Right lobe of liver (tissue), 6 donors: Measurements from ENCODE around the gene POC1B. TPM values are rescaled to one million over a fixed set of nuclear protein-coding genes. Genes with fewer than 3 reads are reported as not detected.
"Not testable (repeated sequence)": the region's sequence is repeated elsewhere in the genome, so short reads cannot be mapped to it uniquely, and the experiment has no call there.

Experiments used
- ATAC-seq, 4 donors: fragments of 200-7000 bp; cut with Tn5 transposase; one replicate each; pipeline ENCODE4 v1.9.1; 2020; ENCODE audit warnings: mild to moderate bottlenecking in 4 of 4, moderate library complexity in 4 of 4
- DNase-seq, 3 donors: peaks; one replicate each; pipeline ENCODE4 v3.0.0-alpha.2; 2020
- H3K27ac ChIP-seq, 3 donors: fragments of 200-600 bp; one replicate each; pipeline ENCODE4 v1.8.0; 2022
- H3K27me3 ChIP-seq, 2 donors: fragments of 200-600 bp; one replicate each; pipeline ENCODE4 v1.8.0; 2022
- H3K36me3 ChIP-seq, 4 donors: fragments of 200-600 bp; sonication (generic) in 1 of 4; one replicate each; pipeline versions ENCODE4 v1.5.1 to v1.8.0; 2017 to 2022; ENCODE audit warnings: control low read depth in 1 of 4
- H3K4me1 ChIP-seq, 4 donors: fragments of 200-600 bp; sonication (generic) in 1 of 4; one replicate each; pipeline versions ENCODE4 v1.5.1 to v1.8.0; 2017 to 2022; ENCODE audit warnings: control low read depth in 1 of 4
- H3K4me3 ChIP-seq, 3 donors: fragments of 200-600 bp; one replicate each; pipeline ENCODE4 v1.8.0; 2022
- H3K9me3 ChIP-seq, 4 donors: fragments of 200-600 bp; sonication (generic) in 1 of 4; one replicate each; pipeline versions ENCODE4 v1.5.1 to v1.8.0; 2017 to 2022; ENCODE audit warnings: control low read depth in 1 of 4
- CTCF ChIP-seq, 4 donors: fragments of 200-600 bp in 3 of 4; fragments of 450-650 bp in 1 of 4; IDR thresholded peaks; one replicate each; pipeline versions ENCODE4 v1.5.1 to v1.8.0; 2016 to 2022; ENCODE audit warnings: antibody characterized with exemption in 4 of 4, mild to moderate bottlenecking in 2 of 4
- POLR2A ChIP-seq: fragments of 450-650 bp; IDR thresholded peaks from one replicate; pipeline ENCODE4 v1.6.1; 2017; ENCODE audit warnings: antibody characterized with exemption, mild to moderate bottlenecking
- WGBS: methylation state at CpG from one replicate; pipeline ENCODE4 v1.1.6; 2018; ENCODE audit warnings: low coverage, low lambda C conversion rate; ENCODE audit not compliant: insufficient coverage; ENCODE audit errors: missing lambda C conversion rate; 5-methylcytosine and 5-hydroxymethylcytosine counted together
- intact Hi-C, 2 donors: fragments of 100-400 bp; cut with DNase I; formaldehyde crosslinking; loops; one replicate each; pipeline versions ENCODE4 v1.11.2 to v1.14.1; 2022
- total RNA-seq, 6 experiments: library from RNA; depleted of rRNA in 2 of 6; stranded (reverse); fragments of >200 nt in 2 of 6; fragmentation: NEBNext Ultra II Directional in 3 of 6; extraction: Animal tissue kit (Norgen Biotek cat#: 25700) in 3 of 6; gene quantifications; one replicate each; pipeline versions ENCODE4 v1.1.0 to v1.2.4, GENCODE V29; 2016 to 2023
- donor health status: DM: no; HTN: yes; CAD: no.
- donor health status: DM: no; HTN: no; CAD: no.
- donor health status: DM: no; HTN: no; CAD: no.
- donor health status: DM: no; HTN: yes; CAD: no.
- donor health status: DM: no; HTN: yes; CAD: no.

POC1B gene
- total RNA-seq, 6 experiments from 2014 or later, result 5.3 to 14.5 (median 6.9) TPM

- ATAC-seq, H3K27me3 ChIP-seq, H3K9me3 ChIP-seq, H3K4me3 ChIP-seq, H3K36me3 ChIP-seq, intact Hi-C loops, H3K27ac ChIP-seq, H3K4me1 ChIP-seq, DNase-seq: not testable (repeated sequence)
- peak in 3 of 4 donors; percentile 14 to 27 (median 16) for TF ChIP-seq CTCF (IDR thresholded peaks at IDR 0.05)
- 29% methylated on average over 4 of the region's 4 CpGs for WGBS
Measured at GRCh38 chr12:89459279-89459678, 66.6 kb downstream of the POC1B start.

GRCh38 chr12:89456565-89456964 lies 69.3 kb downstream of the POC1B start:
- Histone ChIP-seq H3K4me1 (peaks cover 0 to 16% (median 4%) of the 10 kb centered on the region in 4 donors), H3K36me3 (no peaks in the 10 kb centered on the region), H3K9me3 (no peaks in the 10 kb centered on the region), H3K27me3 (no peaks in the 10 kb centered on the region), H3K4me3 (no peak overlapping the region), H3K27ac (no peak overlapping the region)
- intact Hi-C loops, result no loop called here
- WGBS, result 73% methylated on average over 1 of the region's 1 CpG
- ATAC-seq (no peak), DNase-seq (no peak)
- TF ChIP-seq CTCF (IDR thresholded peaks at IDR 0.05) (no peak), POLR2A (no peak)

- peak; percentile 16 to 66 (median 28) for ATAC-seq
- peaks cover 0 to 16% (median 3%) of the 10 kb centered on the region in 4 donors for H3K4me1 ChIP-seq
- no peak for TF ChIP-seq CTCF (IDR thresholded peaks at IDR 0.05)
- TF ChIP-seq POLR2A, result no peak
Measured at GRCh38 chr12:89454080-89454848, 71.6 kb downstream of the POC1B start.

GRCh38 chr12:89453121-89453978 lies 72.5 kb downstream of the POC1B start:
- DNase-seq (no peak), ATAC-seq (peak; percentile 71 to 91 (median 78))
- TF ChIP-seq CTCF (IDR thresholded peaks at IDR 0.05) (no peak), POLR2A (peak; percentile 28)
- H3K4me1 ChIP-seq, result peaks cover 0 to 16% (median 3%) of the 10 kb centered on the region in 4 donors
- 43% methylated on average over 6 of the region's 6 CpGs for WGBS
- no peaks in the 10 kb centered on the region for H3K36me3 ChIP-seq
- no peak overlapping the region for H3K4me3 ChIP-seq
- intact Hi-C loops, result no loop called here
- H3K27ac ChIP-seq, result peak overlapping the region; percentile 19 to 46 (median 43)
- H3K27me3 ChIP-seq, result no peaks in the 10 kb centered on the region
- no peaks in the 10 kb centered on the region for H3K9me3 ChIP-seq

More at GRCh38 chr12:89454080-89454848, 71.6 kb downstream of the POC1B start:
- H3K27me3 ChIP-seq, result no peaks in the 10 kb centered on the region
- H3K4me3 ChIP-seq, result no peak overlapping the region
- DNase-seq, result no peak
- intact Hi-C loops, result no loop called here
- peak overlapping the region in 1 of 3 donors; percentile 43 for H3K27ac ChIP-seq
- H3K9me3 ChIP-seq, result no peaks in the 10 kb centered on the region
- no peaks in the 10 kb centered on the region for H3K36me3 ChIP-seq
- 59% methylated on average over 6 of the region's 7 CpGs for WGBS
